BLaER1 treated with 17β-estradiol and CSF1 and Interleukin-3, amounts not matched to agents 10 nM and 100 nM (cell line): ENCODE measurements around the gene RHCG.
"Not testable (repeated sequence)": the region's sequence is repeated elsewhere in the genome, so short reads cannot be mapped to it uniquely, and the experiment has no call there.

Experiments used
- H3K27ac ChIP-seq, 11 experiments: shearing (Covaris generic); formaldehyde crosslinking; 2 replicates each; pipeline ENCODE4 v1.8.1; 2022
- H3K27me3 ChIP-seq, 11 experiments: shearing (Covaris generic); formaldehyde crosslinking; 2 replicates each; pipeline ENCODE4 v1.8.1; 2022
- H3K36me3 ChIP-seq, 11 experiments: shearing (Covaris generic); formaldehyde crosslinking; 2 replicates each; pipeline ENCODE4 v1.8.1; 2022
- H3K4me1 ChIP-seq, 10 experiments: shearing (Covaris generic); formaldehyde crosslinking; 2 replicates each; pipeline ENCODE4 v1.8.1; 2022
- H3K4me2 ChIP-seq, 11 experiments: shearing (Covaris generic); formaldehyde crosslinking; 2 replicates each; pipeline ENCODE4 v1.8.1; 2022
- H3K4me3 ChIP-seq, 10 experiments: shearing (Covaris generic); formaldehyde crosslinking; 2 replicates each; pipeline ENCODE4 v1.8.1; 2022
- H3K9ac ChIP-seq, 11 experiments: shearing (Covaris generic); formaldehyde crosslinking; 2 replicates each; pipeline ENCODE4 v1.8.1; 2022
- H3K9me3 ChIP-seq, 11 experiments: shearing (Covaris generic); formaldehyde crosslinking; replicated peaks in 1 of 11; 2 replicates each; pipeline ENCODE4 v1.8.1; 2022
- H4K20me1 ChIP-seq, 11 experiments: shearing (Covaris generic); formaldehyde crosslinking; 2 replicates each; pipeline ENCODE4 v1.8.1; 2022
- Cebpa-rat ChIP-seq, 11 experiments: shearing (Covaris generic); IDR thresholded peaks; 2 replicates each; pipeline ENCODE4 v1.8.1; 2022

The RHCG gene

DNA sequence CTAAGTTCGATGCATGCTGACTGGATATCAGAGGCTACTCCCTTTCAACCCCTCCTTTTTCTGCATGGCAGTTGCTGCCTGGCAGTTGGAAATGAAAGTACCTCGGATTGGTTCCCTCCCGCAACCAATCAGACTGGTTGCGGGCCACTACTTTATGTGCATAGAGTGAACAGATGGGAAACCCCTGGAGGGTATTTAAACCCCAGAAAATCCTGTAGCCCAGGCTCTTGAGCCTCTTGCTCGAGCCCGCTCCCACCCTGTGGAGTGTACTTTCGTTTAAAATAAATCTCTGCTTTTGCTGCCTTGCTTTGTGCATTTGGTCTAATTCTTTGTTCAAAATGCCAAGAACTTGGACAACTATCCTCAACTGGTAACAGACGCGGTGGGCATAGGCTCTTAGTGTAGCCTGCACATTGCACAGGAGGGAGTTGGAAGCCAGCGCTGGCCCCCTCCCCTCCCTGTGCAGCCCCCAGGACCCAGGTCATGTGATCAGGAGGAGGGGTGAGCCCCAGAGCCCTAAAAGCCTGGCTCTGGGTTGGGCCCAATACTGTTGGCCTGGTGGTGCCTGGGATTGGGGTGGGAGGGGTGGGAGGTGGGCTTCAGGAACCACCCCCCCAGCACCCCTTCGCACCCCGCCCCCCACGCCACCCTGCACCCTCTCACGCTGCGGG is 26.8 kb downstream of the RHCG start:
- H3K4me3 ChIP-seq: no peak overlapping the region
- no peak overlapping the region for H3K27ac ChIP-seq
- H3K27me3 ChIP-seq: no peaks in the 10 kb centered on the region
- no peak for TF ChIP-seq Cebpa-rat (IDR thresholded peaks at IDR 0.05)
- no peaks in the 10 kb centered on the region for H3K36me3 ChIP-seq
- H3K4me1 ChIP-seq: peaks cover 0 to 3% (median 0%) of the 10 kb centered on the region in 10 experiments; a peak in 2 of 20 replicates
- H4K20me1 ChIP-seq: peaks cover 0 to 19% (median 0%) of the 10 kb centered on the region in 11 experiments; a peak in 5 of 22 replicates
- H3K9me3 ChIP-seq: peaks cover 0 to 3% (median under 1%) of the 10 kb centered on the region in 11 experiments; a peak in 7 of 22 replicates
- H3K4me2 ChIP-seq: no peak overlapping the region
- H3K9ac ChIP-seq: no peak overlapping the region

DNA sequence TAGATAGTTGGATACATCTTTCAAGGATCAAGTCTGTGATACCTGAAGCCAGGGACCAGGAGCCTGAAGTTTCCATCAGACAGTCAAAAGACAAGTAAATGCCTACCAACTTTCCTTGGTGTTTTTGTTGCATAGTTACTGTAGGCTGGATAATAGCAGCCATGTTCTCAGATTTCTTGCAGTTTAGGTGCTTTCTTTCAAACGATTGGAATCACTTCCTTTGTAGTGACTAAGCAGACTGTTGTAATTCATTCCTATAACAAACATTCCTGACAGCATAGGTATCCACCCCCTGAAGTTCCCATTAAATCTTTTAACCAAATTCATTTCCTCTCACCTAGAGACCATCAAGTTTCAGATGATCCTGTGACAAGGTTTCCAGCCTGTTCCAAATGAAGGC is 27.6 kb downstream of the RHCG start:
- not testable (repeated sequence) for H3K4me3 ChIP-seq, H3K4me1 ChIP-seq, H3K9ac ChIP-seq, H3K27me3 ChIP-seq, H3K36me3 ChIP-seq, H3K9me3 ChIP-seq, H3K27ac ChIP-seq, H3K4me2 ChIP-seq
- peaks cover 0 to 19% (median 0%) of the 10 kb centered on the region in 11 experiments; a peak in 5 of 22 replicates for H4K20me1 ChIP-seq

DNA sequence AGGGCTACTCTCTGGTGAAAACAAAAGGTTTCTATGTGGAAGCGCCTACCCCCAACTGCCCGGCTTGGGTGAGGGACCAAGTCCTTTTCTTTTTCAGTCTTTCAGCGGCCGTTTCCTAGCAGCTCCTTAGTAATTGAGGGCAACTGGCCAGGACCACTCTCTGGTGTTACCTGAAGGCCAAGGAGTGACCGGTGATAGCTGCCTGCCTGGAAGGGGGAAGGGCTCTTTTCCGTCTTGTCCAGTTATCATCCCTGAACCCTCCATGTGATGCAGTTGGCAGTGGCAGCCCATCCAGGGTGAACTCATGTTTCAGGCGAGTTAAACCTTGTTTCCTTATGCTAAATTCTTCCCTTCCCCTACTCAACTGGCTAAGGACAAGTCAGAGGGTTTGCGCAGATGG is 33.3 kb downstream of the RHCG start:
- H3K27me3 ChIP-seq: no peaks in the 10 kb centered on the region
- H3K9ac ChIP-seq: no peak overlapping the region
- peaks cover 0 to 12% (median 0%) of the 10 kb centered on the region in 11 experiments; a peak in 2 of 22 replicates for H3K9me3 ChIP-seq
- no peaks in the 10 kb centered on the region; a peak in 1 of 22 replicates for H4K20me1 ChIP-seq
- H3K4me3 ChIP-seq: no peak overlapping the region
- no peaks in the 10 kb centered on the region for H3K4me1 ChIP-seq
- H3K36me3 ChIP-seq: no peaks in the 10 kb centered on the region
- H3K27ac ChIP-seq: no peak overlapping the region
- TF ChIP-seq Cebpa-rat (IDR thresholded peaks at IDR 0.05): no peak
- H3K4me2 ChIP-seq: no peak overlapping the region

DNA sequence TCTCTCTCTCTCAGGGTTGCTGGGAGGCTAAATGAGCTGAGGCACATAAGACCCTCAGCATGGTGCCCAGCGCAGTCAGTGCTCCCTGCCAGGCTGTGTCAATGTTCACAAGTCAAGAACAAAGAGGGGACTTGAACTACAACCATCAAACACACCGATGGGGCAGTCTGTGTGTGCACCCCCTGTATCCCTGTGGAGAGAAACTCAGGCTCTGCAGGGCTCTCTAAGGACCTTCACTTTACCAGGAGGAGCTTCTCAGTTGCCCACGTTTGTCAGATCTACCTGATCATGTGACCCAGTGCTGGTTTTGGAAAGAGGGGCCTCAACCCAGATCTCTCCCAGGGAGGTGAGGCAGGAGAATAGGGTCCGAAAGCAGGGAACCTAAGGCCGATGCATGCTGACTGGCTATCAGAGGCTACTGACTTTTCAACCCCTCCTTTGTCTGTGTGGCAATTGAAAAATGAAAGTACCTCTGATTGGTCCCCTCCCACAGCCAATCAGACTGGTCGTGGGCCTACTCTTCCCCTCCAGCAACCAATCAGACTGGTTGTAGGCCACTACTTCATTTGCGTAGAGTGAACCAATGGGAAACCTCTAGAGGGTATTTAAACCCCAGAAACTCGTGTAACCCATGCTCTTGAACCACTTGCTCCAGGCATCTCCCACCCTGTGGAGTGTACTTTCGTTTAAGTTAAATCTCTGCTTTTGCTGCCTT is 34.0 kb downstream of the RHCG start:
- no peak for TF ChIP-seq Cebpa-rat (IDR thresholded peaks at IDR 0.05)
- Histone ChIP-seq H3K36me3 (no peaks in the 10 kb centered on the region), H3K9ac (no peak overlapping the region), H3K4me3 (no peak overlapping the region), H3K9me3 (peaks cover under 1 to 15% (median 4%) of the 10 kb centered on the region in 11 experiments; a peak in 17 of 22 replicates), H3K27ac (no peak overlapping the region), H4K20me1 (no peaks in the 10 kb centered on the region; a peak in 1 of 22 replicates), H3K4me1 (no peaks in the 10 kb centered on the region), H3K27me3 (no peaks in the 10 kb centered on the region), H3K4me2 (no peak overlapping the region; a peak in 1 of 22 replicates)

DNA sequence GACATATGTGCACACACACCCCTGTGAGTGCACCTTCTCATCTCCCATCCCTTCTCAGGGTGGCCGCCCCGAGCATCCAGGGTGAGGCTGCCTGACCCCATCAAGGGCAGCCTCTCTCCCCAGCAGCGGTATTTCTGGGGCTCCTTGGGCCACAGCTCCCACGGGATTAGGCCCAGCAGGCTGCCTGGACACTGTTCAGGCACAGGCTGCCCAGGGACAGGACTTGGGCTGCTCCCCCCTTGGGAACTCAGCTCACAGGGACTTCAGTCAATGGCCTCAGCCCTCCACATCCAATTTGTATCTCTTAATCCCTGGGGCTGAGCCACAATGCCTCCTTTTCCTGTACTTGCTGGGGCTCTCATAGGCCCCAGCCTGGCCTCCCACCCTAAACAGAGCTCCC is 35.0 kb downstream of the RHCG start:
- H3K36me3 ChIP-seq: no peaks in the 10 kb centered on the region
- no peak overlapping the region for H3K4me2 ChIP-seq
- no peaks in the 10 kb centered on the region; a peak in 1 of 22 replicates for H4K20me1 ChIP-seq
- no peak overlapping the region for H3K9ac ChIP-seq
- H3K4me3 ChIP-seq: no peak overlapping the region
- H3K9me3 ChIP-seq: peaks cover 10 to 25% (median 13%) of the 10 kb centered on the region in 11 experiments
- no peaks in the 10 kb centered on the region for H3K4me1 ChIP-seq
- TF ChIP-seq Cebpa-rat (IDR thresholded peaks at IDR 0.05): no peak
- no peaks in the 10 kb centered on the region for H3K27me3 ChIP-seq
- H3K27ac ChIP-seq: no peak overlapping the region

DNA sequence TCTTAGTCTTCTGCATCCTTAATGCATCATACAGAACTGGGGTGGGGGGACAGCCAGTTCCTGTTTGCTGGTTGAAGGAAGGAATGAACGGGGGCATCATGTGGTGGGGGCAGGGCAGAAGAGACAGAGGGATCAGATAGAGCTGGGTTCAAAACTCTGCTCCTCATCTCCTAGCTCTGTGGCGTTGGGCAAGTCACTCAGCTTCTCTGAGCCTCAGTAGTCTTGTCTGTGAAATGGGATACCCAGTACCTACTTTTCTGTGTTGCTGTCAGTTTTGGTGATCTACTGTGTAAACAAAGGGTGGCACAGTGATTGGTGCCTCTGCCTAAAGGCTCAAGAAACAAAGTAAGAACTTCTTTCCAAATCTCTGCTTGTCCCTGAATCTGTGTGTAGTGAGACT is 36.3 kb downstream of the RHCG start:
- H3K4me2 ChIP-seq: no peak overlapping the region

DNA sequence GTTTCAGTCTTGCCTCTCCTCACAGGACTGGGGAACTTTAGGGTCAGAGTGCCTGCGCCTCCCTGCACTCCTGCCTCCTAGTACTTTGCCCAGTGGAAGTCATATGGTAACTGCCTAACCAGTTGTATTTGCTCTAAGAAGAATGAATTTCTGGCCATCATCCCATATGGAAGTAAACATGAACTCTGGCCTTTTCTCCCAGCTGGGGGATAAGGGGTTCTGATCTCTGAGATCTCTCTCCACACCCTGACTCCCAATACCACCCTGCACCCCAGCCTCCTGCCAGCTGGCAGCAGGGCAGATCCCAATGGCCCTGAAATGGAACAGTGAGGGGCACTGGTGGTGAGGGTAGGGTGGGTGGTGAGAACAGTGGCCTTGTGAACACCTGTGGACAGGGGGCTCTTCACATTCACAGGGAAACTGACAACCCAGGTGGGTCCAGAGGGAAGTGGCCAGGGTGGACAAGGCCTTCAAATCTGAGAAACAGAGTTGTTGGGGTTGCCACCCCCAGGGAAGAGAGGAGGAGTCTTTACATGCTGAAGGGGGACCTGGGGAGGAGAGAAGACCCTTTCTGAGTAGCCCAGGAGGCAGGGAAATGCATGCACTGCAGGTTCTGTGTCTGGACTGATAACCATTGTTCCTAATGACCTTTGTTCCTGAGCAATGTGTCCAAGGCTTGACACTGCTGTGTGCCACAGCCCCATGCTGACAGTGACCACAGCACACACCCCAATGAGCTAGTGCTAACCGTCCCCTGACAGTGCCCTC is 36.9 kb downstream of the RHCG start:
- Histone ChIP-seq H3K4me3 (no peak overlapping the region), H3K36me3 (no peaks in the 10 kb centered on the region), H4K20me1 (no peaks in the 10 kb centered on the region), H3K9ac (no peak overlapping the region), H3K27me3 (no peaks in the 10 kb centered on the region), H3K9me3 (peaks cover 10 to 28% (median 15%) of the 10 kb centered on the region in 11 experiments), H3K27ac (no peak overlapping the region), H3K4me2 (no peak overlapping the region), H3K4me1 (no peaks in the 10 kb centered on the region)
- no peak for TF ChIP-seq Cebpa-rat (IDR thresholded peaks at IDR 0.05)

More for the DNA sequence above, 36.3 kb downstream of the RHCG start:
- Histone ChIP-seq H3K27me3 (no peaks in the 10 kb centered on the region), H3K27ac (no peak overlapping the region), H4K20me1 (no peaks in the 10 kb centered on the region; a peak in 1 of 22 replicates), H3K36me3 (no peaks in the 10 kb centered on the region), H3K4me3 (no peak overlapping the region), H3K4me1 (no peaks in the 10 kb centered on the region), H3K9me3 (peaks cover 10 to 28% (median 15%) of the 10 kb centered on the region in 11 experiments), H3K9ac (no peak overlapping the region)
- TF ChIP-seq Cebpa-rat (IDR thresholded peaks at IDR 0.05): no peak

DNA sequence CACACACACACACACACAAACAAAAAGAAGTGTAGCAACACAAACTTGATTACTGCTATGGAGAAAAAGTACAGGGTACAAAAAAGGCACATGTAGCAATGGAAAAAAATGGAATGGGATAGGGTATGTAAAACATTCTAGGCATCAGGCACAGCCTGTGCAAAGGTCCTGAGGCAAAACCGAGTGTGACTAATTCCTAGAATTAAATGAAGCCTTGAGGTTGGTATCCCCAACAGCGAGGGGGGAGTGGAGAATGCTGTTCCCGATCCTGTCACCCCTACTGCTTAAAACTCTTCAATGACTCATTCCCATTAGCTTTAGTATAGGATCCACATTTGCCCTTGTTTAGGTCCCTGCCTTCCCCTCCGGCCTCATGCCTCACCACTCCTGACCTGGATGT is 37.9 kb downstream of the RHCG start:
- no peak overlapping the region for H3K9ac ChIP-seq
- H3K4me3 ChIP-seq: no peak overlapping the region
- no peak for TF ChIP-seq Cebpa-rat (IDR thresholded peaks at IDR 0.05)
- H3K9me3 ChIP-seq: peaks cover 10 to 28% (median 15%) of the 10 kb centered on the region in 11 experiments
- no peaks in the 10 kb centered on the region for H3K27me3 ChIP-seq
- no peak overlapping the region for H3K27ac ChIP-seq
- H3K36me3 ChIP-seq: no peaks in the 10 kb centered on the region
- no peaks in the 10 kb centered on the region for H3K4me1 ChIP-seq
- no peak overlapping the region for H3K4me2 ChIP-seq
- no peaks in the 10 kb centered on the region for H4K20me1 ChIP-seq

DNA sequence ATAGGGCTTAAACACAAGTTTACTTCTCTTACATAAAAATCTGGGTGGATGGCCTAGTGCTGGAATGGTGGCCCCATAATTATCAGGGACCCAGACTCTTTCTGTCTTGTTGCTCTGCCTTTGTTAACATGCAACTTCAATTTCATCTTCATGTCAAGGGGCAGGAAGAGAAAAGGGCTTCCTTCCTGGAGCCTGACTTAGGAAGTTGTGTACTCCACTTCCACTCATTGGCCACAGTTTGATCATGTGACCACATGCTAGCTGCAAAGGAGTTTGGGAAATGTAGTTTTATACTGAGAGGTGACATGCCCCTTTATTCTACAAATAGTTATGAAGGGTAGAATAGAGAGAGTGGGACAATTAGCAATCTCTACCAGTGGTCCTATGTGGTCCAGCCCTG is 39.3 kb downstream of the RHCG start:
- no peak overlapping the region for H3K4me3 ChIP-seq
- no peak overlapping the region for H3K4me2 ChIP-seq
- no peak overlapping the region for H3K27ac ChIP-seq
- H3K27me3 ChIP-seq: no peaks in the 10 kb centered on the region
- no peak overlapping the region for H3K9ac ChIP-seq
- H4K20me1 ChIP-seq: no peaks in the 10 kb centered on the region
- TF ChIP-seq Cebpa-rat (IDR thresholded peaks at IDR 0.05): no peak
- H3K4me1 ChIP-seq: peaks cover 0 to 7% (median 2%) of the 10 kb centered on the region in 10 experiments; a peak in 2 of 20 replicates
- H3K36me3 ChIP-seq: no peaks in the 10 kb centered on the region
- H3K9me3 ChIP-seq: peaks cover 10 to 20% (median 14%) of the 10 kb centered on the region in 11 experiments
